ENCODE results near the gene CMSS1.

Gene CMSS1

DNA sequence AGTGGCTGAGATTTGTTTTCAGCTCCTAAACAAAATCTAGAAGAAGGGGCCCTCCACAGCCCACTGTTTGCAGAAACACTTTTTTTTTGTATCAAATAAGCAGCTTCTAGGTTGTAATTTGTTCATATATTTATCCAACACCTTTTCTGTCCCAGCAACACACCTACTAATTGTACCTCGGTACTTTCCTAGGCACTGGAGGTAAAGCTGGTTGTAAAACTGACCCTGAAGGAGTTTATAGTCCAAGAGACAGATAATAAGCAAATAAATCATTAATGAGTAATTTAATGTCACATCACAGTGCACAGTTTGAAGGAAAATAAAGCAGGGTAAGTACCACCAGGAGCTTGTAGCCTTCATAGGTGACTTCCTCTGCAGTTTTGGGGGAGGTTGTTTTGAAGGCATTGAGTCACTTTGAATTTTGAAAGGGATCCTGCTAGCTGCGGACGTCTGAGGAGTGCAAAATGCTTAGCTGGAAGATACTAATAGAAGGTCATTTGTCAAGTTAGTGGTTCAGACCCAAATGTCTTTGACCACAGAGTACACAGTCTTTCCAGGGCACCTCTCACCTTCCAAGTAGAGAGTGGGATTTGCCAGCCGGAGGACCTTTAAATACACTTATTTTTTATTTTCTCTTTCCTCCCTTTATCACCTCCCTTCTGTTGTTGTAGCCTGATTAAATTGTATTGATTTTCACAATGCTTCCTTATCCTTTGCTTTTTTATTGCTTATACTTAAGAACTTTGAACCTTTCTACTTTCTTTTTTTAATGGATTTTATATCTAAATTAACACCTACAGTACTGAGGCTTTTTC lies 53.8 kb downstream of the CMSS1 start:
- no peak overlapping the region for H3K4me3 ChIP-seq (ENCODE audit: low read depth, low read length)
- no peak for DNase-seq (ENCODE audit: low read depth)
- no peak for TF ChIP-seq CTCF (IDR thresholded peaks at IDR 0.05; ENCODE audit: low read depth, low read length, missing control alignments)

GRCh38 chr3:99872923-99873254 lies 55.2 kb downstream of the CMSS1 start:
- no peak for DNase-seq (ENCODE audit: low read depth)
- no peak for TF ChIP-seq CTCF (IDR thresholded peaks at IDR 0.05; ENCODE audit: low read depth, low read length, missing control alignments)
- H3K4me3 ChIP-seq (ENCODE audit: low read depth, low read length) = no peak overlapping the region

- no peak overlapping the region for H3K4me3 ChIP-seq (ENCODE audit: low read depth, low read length)
- TF ChIP-seq CTCF (IDR thresholded peaks at IDR 0.05; ENCODE audit: low read depth, low read length, missing control alignments) = no peak
- DNase-seq (ENCODE audit: low read depth) = no peak
These were observed 55.8 kb downstream of the CMSS1 start for GRCh38 chr3:99873269-99874102.

GRCh38 chr3:99874237-99875002 lies 56.8 kb downstream of the CMSS1 start:
- no peak for TF ChIP-seq CTCF (IDR thresholded peaks at IDR 0.05; ENCODE audit: low read depth, low read length, missing control alignments)
- no peak for DNase-seq (ENCODE audit: low read depth)
- H3K4me3 ChIP-seq (ENCODE audit: low read depth, low read length) = no peak overlapping the region

GRCh38 chr3:99875581-99875928 lies 57.9 kb downstream of the CMSS1 start:
- H3K4me3 ChIP-seq (ENCODE audit: low read depth, low read length) = peak overlapping the region; percentile 64
- TF ChIP-seq CTCF (IDR thresholded peaks at IDR 0.05; ENCODE audit: low read depth, low read length, missing control alignments) = no peak
- no peak for DNase-seq (ENCODE audit: low read depth)

DNA sequence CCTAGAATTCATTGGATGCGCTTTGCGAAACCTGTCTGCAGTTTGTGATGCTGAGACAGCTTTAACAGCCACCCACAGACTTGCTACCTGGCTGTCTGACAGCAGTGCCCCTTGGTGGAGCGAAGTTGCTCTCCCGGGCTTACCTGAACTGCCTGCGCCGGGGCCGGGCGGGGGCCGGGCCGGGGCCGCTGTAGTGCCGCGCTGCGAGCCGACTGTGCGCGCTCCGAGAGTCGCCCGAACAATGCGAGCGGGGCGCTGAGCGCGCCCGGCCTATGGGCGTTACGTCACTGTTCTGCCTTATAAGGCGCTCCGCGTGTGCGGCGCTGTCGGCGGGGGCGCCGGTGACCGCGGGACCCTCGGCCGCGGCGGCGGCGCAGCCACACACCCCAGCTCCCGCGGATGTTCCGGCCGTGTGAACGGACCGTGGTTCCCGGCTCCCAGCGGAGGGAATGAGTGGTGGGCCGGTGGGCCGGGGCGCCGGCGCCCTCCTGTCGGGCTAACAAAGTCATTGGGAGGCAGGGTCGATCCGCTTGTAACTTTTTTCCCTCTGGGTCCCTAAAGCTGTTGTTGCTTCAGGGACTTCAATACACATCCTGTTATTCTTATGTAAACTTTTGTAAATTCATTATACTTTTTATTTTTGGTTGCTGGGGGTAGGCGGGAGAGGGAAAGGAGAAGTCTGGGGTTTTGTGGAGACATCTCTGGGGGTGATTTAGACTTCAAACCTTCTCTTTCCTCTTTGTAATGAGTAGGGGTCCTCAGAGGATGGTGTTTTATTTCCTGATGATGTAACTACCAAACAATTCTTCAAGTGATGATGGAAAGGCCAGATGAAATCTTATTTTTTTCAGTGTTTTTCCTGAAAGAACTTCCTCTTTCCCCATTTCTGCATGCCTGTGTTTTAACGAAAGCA lies 58.5 kb downstream of the CMSS1 start:
- peak overlapping the region; percentile 64 for H3K4me3 ChIP-seq (ENCODE audit: low read depth, low read length)
- DNase-seq (ENCODE audit: low read depth) = no peak

More for the DNA sequence above, 58.5 kb downstream of the CMSS1 start:
- no peak for TF ChIP-seq CTCF (IDR thresholded peaks at IDR 0.05; ENCODE audit: low read depth, low read length, missing control alignments)
